T-helper 2 cell treated with Interferon-gamma antibody and Interleukin-4, amounts not matched to agents 5 μg/mL and 100 μg/mL, for 36 hours (primary cell): ENCODE measurements around the gene GTF3C5.

Experiments
- DNase-seq: peaks from one replicate; pipeline ENCODE4 v3.0.0; 2021; ENCODE audit warnings: low spot score
- H3K27ac Mint-ChIP-seq: one replicate; pipeline ENCODE4 v1.8.0; 2021; ENCODE audit warnings: mild to moderate bottlenecking, mixed read lengths
- H3K27me3 Mint-ChIP-seq: one replicate; pipeline ENCODE4 v1.8.0; 2021; ENCODE audit warnings: low read depth, mixed read lengths
- H3K36me3 Mint-ChIP-seq: one replicate; pipeline ENCODE4 v1.8.0; 2021; ENCODE audit warnings: low read depth, mixed read lengths
- H3K4me1 Mint-ChIP-seq: one replicate; pipeline ENCODE4 v1.8.0; 2021; ENCODE audit warnings: low read depth, mixed read lengths
- H3K4me3 Mint-ChIP-seq: one replicate; pipeline ENCODE4 v1.8.0; 2022; ENCODE audit warnings: mild to moderate bottlenecking, moderate library complexity, mixed read lengths
- H3K9me3 Mint-ChIP-seq: one replicate; pipeline ENCODE4 v1.8.0; 2021; ENCODE audit warnings: mixed read lengths

GTF3C5 gene

DNA sequence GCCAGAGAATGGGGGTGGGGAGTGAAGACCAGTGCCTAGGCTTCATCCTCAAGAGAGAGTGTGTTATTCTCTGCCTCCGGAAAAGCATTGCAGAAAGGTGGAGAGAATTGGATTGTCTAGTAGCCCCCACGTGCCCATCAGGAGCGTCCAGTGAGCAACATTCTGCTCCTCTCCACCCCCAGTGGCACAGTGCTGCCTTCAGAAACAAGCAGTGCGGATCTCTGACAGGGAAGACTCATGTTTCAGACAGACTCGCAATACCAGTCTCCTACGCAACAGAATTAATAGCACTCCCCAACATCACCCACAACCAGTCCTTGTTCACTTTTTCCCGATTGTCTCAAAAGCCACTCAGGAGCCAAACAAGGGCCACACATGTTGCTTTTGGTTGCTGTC, 16.1 kb downstream of the GTF3C5 start:
- Mint-ChIP-seq H3K27ac (no peak overlapping the region), H3K4me3 (no peak overlapping the region), H3K4me1 (no peaks in the 10 kb centered on the region), H3K36me3 (peaks cover 48% of the 10 kb centered on the region), H3K27me3 (no peaks in the 10 kb centered on the region), H3K9me3 (no peaks in the 10 kb centered on the region)
- DNase-seq = no peak

DNA sequence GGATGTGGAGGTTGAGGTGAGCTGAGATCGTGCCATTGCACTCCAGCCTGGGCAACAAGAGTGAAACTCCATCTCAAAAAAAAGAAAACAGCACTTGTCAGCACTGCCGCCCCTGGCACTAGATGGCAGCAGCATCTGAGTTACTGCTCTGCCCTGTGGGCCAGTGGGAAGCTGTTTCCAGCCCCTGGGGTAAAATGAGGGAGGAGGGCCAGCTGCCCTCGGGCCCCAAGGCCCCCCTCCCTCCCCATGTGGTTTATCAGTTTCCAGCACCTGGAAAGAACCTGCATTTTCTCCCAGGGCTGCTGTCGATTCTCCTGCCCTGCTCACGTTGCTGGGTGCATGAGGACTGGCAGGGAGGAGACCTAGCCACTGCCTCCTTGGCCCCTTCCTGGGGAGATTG, 17.8 kb downstream of the GTF3C5 start:
- Mint-ChIP-seq H3K27ac (no peak overlapping the region), H3K4me1 (no peaks in the 10 kb centered on the region), H3K27me3 (no peaks in the 10 kb centered on the region), H3K9me3 (no peaks in the 10 kb centered on the region), H3K36me3 (peaks cover 44% of the 10 kb centered on the region), H3K4me3 (no peak overlapping the region)
- peak; percentile 14 for DNase-seq

DNA sequence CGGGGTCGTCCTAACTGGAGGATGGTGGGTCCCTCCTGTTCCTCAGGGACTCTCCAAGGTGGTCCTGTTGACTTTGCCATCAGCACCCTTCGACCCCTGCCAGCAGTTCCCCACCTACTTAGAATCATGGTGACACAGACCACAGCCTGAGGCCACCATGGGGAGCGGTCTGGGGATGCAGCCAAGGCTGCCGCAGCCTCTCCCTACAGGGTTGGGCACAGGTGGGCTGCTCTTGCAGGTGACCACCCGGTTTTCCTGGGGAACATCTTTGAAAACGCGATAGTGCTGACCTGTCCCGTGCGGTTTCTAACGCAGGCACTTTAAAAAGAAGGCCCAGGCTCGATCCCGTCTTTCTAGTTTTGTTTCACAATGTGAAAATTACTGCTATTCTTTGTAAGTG, 18.2 kb downstream of the GTF3C5 start:
- Mint-ChIP-seq H3K4me1 (no peaks in the 10 kb centered on the region), H3K27me3 (no peaks in the 10 kb centered on the region), H3K27ac (peak overlapping the region; percentile 20), H3K9me3 (no peaks in the 10 kb centered on the region), H3K36me3 (peaks cover 45% of the 10 kb centered on the region), H3K4me3 (no peak overlapping the region)
- no peak for DNase-seq

DNA sequence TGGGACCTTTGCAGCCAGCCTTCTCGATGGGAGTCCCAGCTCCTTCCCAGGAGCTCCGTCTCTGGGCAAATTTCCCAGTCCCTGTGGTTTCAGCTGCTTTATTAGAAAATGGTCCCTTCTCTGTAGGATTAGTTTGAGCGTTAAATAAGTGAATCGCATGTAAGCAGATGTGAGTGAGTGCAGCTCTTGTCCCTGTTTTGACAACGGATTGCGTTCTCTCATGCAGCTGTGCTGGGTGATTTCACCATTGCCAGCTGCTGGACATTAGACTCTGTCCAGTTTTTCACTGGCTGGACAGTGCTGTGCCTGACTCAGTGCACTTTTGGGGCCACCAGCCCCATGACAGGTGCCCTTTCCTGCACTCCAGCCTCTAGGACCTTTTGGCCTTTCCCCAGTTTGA, 19.3 kb downstream of the GTF3C5 start:
- H3K36me3 Mint-ChIP-seq = peaks cover 45% of the 10 kb centered on the region
- DNase-seq = no peak
- H3K9me3 Mint-ChIP-seq = no peaks in the 10 kb centered on the region
- H3K4me1 Mint-ChIP-seq = no peaks in the 10 kb centered on the region
- H3K4me3 Mint-ChIP-seq = no peak overlapping the region
- H3K27ac Mint-ChIP-seq = no peak overlapping the region
- H3K27me3 Mint-ChIP-seq = no peaks in the 10 kb centered on the region

DNA sequence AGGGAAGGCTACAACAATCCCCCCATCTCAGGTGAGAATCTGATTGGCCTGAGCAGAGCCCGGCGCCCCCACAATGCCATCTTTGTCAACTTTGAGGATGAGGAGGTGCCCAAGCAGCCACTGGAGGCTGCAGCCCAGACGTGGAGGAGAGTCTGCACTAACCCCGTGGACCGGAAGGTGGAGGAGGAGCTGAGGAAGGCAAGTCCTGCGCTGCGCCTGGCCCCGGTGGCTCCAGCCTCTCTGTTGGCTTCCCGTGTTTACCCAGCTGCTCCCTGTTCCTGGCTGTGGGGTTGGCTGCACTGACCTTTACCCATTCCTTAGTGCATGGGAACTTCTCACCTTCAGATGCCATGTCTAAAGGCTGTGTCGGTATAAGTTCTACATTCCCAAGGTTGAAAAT, 20.0 kb downstream of the GTF3C5 start:
- peaks cover under 1% of the 10 kb centered on the region for H3K4me1 Mint-ChIP-seq
- no peaks in the 10 kb centered on the region for H3K9me3 Mint-ChIP-seq
- no peak overlapping the region for H3K27ac Mint-ChIP-seq
- peaks cover 46% of the 10 kb centered on the region for H3K36me3 Mint-ChIP-seq
- no peak overlapping the region for H3K4me3 Mint-ChIP-seq
- no peak for DNase-seq
- H3K27me3 Mint-ChIP-seq = no peaks in the 10 kb centered on the region

DNA sequence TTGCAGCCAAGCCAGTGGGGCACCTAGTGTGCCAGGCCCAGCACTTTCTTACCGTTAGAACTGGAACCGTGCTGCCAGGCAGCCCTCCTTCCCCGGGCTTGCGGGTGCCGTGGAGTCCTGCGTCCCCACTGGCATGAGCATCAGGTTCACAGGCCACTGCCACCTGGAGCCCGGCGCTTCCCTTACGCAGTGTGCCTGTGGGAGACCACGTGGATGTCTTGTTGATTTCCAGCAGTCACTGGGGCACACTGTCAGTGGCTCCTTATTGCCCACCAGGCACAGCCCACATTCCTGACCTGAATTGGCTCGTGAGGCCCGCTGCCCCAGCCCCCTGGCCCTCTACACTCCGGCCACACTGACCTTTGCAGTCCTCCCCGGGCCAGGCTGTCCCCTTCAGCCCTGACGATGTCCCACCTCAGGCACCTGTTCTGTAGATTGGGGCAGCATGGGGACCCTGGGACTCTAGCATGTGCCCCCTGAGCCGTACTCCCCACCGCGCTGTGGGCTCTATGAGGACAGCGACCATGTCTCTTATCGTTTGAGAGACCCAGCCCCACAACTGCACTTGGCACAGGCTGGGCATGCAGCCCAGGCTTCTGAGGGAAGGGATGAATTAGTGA, 20.6 kb downstream of the GTF3C5 start:
- no peak overlapping the region for H3K27ac Mint-ChIP-seq
- H3K4me1 Mint-ChIP-seq = peaks cover 6% of the 10 kb centered on the region
- no peak for DNase-seq
- peaks cover 46% of the 10 kb centered on the region for H3K36me3 Mint-ChIP-seq
- no peaks in the 10 kb centered on the region for H3K9me3 Mint-ChIP-seq
- H3K27me3 Mint-ChIP-seq = no peaks in the 10 kb centered on the region
- no peak overlapping the region for H3K4me3 Mint-ChIP-seq

DNA sequence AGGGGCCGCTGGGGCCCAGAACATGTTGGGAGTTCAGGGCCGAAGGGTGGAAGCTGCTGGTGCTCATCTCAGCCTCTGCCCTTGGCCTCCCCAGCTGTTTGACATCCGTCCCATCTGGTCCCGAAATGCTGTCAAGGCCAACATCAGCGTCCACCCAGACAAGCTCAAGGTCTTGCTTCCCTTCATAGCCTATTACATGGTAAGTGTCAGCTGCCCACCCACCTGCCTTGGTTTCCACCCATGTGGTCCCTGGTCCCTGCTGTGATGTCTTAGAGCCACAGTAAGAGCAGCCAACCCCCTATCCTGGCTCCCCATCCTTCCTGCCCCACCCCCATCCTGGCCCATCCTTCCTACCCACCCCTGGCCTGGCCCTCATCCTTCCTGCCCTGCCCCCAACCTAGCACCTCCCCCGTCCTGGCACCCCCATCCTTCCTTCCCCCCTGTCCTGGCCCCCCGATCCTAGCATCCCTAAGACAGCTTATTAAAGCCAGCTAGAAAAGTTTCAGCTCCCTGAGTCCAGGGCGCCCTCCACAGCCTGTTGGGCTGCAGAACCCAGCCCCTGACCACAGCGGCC, 21.3 kb downstream of the GTF3C5 start:
- Mint-ChIP-seq H3K4me1 (peaks cover 10% of the 10 kb centered on the region), H3K27ac (no peak overlapping the region), H3K27me3 (no peaks in the 10 kb centered on the region), H3K36me3 (peaks cover 47% of the 10 kb centered on the region), H3K9me3 (no peaks in the 10 kb centered on the region), H3K4me3 (no peak overlapping the region)
- DNase-seq = no peak

DNA sequence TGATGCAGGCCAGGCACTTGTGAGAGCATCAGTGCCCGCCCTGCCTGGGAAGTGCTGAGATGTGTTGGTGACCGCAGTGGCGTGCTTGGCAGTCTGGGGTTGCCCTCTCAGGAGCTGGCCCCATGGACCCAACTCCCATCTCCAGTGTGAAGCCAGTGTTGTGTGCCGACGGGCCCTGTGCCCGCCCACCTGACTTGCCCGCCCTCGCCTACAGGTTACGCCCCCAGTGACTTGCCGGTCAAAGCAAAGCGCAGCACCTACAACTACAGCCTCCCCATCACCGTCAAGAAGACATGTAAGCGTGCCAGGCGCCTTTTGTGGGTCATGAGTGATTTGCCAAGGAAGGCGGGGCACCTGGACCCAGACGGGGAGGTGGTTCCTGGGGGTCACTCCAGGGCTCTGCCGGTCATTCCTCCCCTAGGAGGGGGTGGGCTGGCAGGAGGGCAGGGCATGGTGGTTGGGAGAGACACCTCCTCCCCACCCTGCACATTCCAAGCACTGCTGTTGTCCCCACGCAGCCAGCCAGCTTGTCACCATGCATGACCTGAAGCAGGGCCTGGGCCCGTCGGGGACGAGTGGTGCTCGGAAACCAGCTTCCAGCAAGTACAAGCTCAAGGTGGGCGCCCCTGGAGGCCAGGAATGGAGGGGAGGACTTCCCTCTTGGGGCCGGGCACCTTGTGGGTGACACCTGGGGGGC, 23.5 kb downstream of the GTF3C5 start:
- Mint-ChIP-seq H3K36me3 (peaks cover 63% of the 10 kb centered on the region), H3K4me3 (no peak overlapping the region), H3K27ac (peak overlapping the region; percentile 31), H3K4me1 (peaks cover 28% of the 10 kb centered on the region), H3K27me3 (no peaks in the 10 kb centered on the region), H3K9me3 (no peaks in the 10 kb centered on the region)
- DNase-seq = no peak

DNA sequence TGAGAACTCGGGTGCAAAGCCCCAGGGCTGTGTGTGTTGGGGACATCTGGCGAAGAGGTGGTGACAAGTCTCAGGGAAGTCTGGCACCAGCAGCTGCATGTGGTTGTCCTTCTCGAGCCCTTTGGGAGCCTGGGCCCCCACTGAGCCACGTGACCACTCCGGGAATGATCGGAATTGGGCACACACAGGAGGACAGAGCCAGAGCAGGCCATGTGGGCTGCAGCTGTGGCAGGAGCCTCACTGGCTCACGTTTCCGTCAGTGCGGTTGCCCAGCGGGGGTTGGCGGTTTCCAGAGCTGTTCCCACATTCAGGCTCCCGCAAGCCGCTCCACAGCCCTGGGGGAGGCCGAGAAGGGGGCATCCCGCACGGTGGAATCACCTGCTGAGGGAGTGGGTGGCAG, 24.2 kb downstream of the GTF3C5 start:
- no peak for DNase-seq
- Mint-ChIP-seq H3K9me3 (no peaks in the 10 kb centered on the region), H3K27ac (no peak overlapping the region), H3K4me1 (peaks cover 34% of the 10 kb centered on the region), H3K4me3 (no peak overlapping the region), H3K27me3 (no peaks in the 10 kb centered on the region), H3K36me3 (peaks cover 59% of the 10 kb centered on the region)

DNA sequence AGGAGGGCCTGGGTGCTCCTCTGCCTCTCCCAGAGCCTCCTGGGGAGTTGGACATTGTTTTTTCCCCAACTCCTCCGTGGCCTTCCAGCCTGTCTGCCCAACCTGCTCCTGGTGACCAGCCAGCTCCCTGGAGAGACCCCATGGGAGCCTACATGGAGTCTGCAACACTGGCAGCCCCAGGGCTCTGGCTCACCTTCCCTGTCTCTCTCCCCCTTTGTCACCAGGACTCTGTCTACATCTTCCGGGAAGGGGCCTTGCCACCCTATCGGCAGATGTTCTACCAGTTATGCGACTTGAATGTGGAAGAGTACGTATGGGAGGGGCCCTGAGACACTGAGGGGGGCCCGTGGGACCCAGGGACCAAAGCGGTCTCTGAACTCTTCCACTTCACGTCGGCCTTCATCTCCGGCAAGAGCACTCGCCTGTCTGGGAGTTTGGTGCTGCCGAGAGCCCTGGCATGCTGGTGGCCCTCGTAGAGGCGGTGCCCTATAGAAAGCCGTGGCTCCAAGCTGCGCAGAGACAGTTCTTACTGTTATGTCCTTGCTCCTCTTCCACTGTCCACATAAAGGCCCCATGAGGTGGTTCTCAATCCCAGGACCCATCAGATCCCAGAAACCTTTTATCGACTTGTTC, 25.1 kb downstream of the GTF3C5 start:
- Mint-ChIP-seq H3K27me3 (no peaks in the 10 kb centered on the region), H3K36me3 (peaks cover 56% of the 10 kb centered on the region), H3K4me3 (no peak overlapping the region), H3K4me1 (peaks cover 40% of the 10 kb centered on the region), H3K27ac (peak overlapping the region; percentile 67), H3K9me3 (no peaks in the 10 kb centered on the region)
- DNase-seq = no peak

DNA sequence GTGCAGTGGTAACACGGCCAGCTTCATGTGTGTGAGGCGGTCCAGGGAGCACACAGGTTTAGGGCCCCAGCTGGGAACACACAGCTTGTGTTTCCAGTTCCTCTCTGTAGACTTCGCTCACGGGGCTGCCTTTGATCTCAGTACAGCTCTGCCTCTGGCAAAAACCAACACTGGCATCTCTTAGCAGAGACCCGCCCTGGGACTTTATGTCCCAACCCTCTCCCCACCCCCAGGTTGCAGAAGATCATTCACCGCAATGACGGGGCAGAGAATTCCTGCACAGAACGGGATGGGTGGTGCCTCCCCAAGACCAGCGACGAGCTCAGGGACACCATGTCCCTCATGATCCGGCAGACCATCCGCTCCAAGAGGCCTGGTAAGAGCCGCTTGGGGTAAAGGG, 25.7 kb downstream of the GTF3C5 start:
- H3K4me1 Mint-ChIP-seq = peaks cover 42% of the 10 kb centered on the region
- H3K9me3 Mint-ChIP-seq = no peaks in the 10 kb centered on the region
- no peaks in the 10 kb centered on the region for H3K27me3 Mint-ChIP-seq
- no peak for DNase-seq
- H3K27ac Mint-ChIP-seq = peak overlapping the region; percentile 67
- H3K36me3 Mint-ChIP-seq = peaks cover 56% of the 10 kb centered on the region
- H3K4me3 Mint-ChIP-seq = peak overlapping the region; percentile 64

DNA sequence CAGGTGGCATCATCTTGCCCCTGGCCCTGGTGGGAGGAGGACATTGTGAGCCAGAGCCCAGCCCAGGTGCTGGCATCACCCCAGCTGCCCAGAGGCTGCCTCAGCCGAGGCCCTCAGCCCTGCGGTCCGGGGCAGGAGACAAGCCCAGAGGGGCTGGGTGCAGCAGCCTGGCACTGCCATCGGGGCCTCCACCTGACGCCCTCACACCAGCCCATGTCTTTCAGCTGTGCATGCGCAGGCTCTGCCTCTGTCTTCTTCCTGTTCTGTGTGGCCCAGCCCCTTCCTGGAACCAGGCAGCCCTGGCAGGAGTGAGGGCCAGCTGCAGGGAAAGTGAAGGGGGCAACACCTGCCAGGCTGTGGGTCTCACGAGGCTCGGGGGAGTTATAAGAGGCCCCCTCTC, 26.2 kb downstream of the GTF3C5 start:
- Mint-ChIP-seq H3K9me3 (no peaks in the 10 kb centered on the region), H3K27ac (peak overlapping the region; percentile 91), H3K4me1 (peaks cover 42% of the 10 kb centered on the region), H3K27me3 (no peaks in the 10 kb centered on the region), H3K36me3 (peaks cover 54% of the 10 kb centered on the region), H3K4me3 (no peak overlapping the region)
- no peak for DNase-seq

DNA sequence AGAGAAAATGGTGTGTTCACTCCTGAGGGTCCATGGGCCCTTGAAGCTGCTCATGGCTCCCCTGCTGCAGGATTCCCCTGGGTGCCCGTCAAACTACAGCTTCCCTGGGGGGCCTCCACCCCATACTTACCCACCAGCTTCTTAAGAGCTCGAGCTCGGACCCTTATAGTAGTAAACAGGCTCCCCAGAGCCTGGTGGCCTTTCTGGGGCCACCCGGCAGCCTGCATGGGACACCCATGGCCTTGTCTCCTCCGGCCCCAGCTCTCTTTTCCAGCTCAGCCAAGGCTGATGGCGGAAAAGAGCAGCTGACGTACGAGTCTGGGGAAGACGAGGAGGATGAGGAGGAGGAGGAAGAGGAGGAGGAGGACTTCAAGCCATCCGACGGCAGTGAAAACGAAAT, 26.8 kb downstream of the GTF3C5 start:
- H3K4me1 Mint-ChIP-seq = peaks cover 43% of the 10 kb centered on the region
- DNase-seq = no peak
- peaks cover 48% of the 10 kb centered on the region for H3K36me3 Mint-ChIP-seq

DNA sequence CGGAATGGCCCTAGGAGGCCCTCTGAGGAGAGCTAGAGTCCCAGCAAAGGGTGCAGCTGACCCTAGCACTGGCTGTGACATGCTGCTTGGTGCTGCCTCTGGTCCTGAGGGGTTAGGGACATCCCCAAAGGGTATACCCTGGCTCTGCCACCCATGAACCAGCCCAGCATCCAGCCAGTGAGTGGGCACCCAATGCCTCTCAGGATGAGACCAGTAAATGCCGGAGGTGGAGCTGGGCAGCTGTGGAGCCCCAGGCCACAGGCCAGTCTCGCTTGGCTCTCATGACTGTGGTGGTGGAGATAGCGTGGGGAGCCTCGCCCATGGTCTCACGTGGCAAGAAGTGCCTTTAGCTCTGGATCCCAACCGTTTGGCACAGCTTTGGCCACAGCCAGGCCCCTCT, 27.3 kb downstream of the GTF3C5 start:
- Mint-ChIP-seq H3K36me3 (peaks cover 48% of the 10 kb centered on the region), H3K27ac (peak overlapping the region; percentile 91), H3K4me1 (peaks cover 44% of the 10 kb centered on the region)

More for the DNA sequence above, 26.8 kb downstream of the GTF3C5 start:
- H3K27ac Mint-ChIP-seq = peak overlapping the region; percentile 91
- H3K4me3 Mint-ChIP-seq = peak overlapping the region; percentile 58
- no peaks in the 10 kb centered on the region for H3K27me3 Mint-ChIP-seq
- no peaks in the 10 kb centered on the region for H3K9me3 Mint-ChIP-seq

More for the DNA sequence above, 27.3 kb downstream of the GTF3C5 start:
- Mint-ChIP-seq H3K4me3 (peak overlapping the region; percentile 58), H3K27me3 (no peaks in the 10 kb centered on the region), H3K9me3 (no peaks in the 10 kb centered on the region)
- no peak for DNase-seq
